B cell (primary cell): Measurements from ENCODE around the gene MYL5. TPM values are rescaled to one million over a fixed set of nuclear protein-coding genes. Genes with fewer than 3 reads are reported as not detected.

Source experiments
- ATAC-seq: fragments of 200-7000 bp; cut with Tn5 transposase; one replicate; pipeline ENCODE4 v1.10.0; 2021; ENCODE audit warnings: low read depth, mild to moderate bottlenecking, moderate number of reproducible peaks, moderate library complexity
- CTCF ChIA-PET: fragments of 350-600 bp; sonication (Branson Sonifier 250); formaldehyde crosslinking; loops from one replicate; lab custom pipeline; 2021; ENCODE audit warnings: antibody characterized with exemption, inconsistent platforms; lab: Charles Lee
- POLR2A ChIA-PET: fragments of 350-600 bp; sonication (Branson Sonifier 250); formaldehyde crosslinking; loops from one replicate; lab custom pipeline; 2021; ENCODE audit warnings: antibody characterized with exemption; lab: Charles Lee
- DNase-seq: peaks from one replicate; pipeline ENCODE4 v3.0.0; 2013
- H2AFZ ChIP-seq: 2 replicates; pipeline ENCODE4 v1.6.1; 2012; ENCODE audit warnings: mild to moderate bottlenecking, low read depth, low read length; ENCODE audit not compliant: insufficient read depth, poor library complexity, severe bottlenecking
- H3K27ac ChIP-seq, 2 donors: 1 replicate in 1 of 2; 2 replicates in 1 of 2; pipeline ENCODE4 v1.5.1; 2012 to 2013; ENCODE audit warnings: low read length in 2 of 2, mild to moderate bottlenecking in 2 of 2, moderate library complexity in 1 of 2
- H3K27me3 ChIP-seq, 4 experiments: fragments of 200-600 bp in 1 of 4; sonication (generic) in 1 of 4; replicated peaks in 1 of 4; 1 replicate in 2 of 4; 2 replicates in 2 of 4; pipeline versions ENCODE4 v1.6.1 to v1.7.0; 2013 to 2016; ENCODE audit warnings: low read length in 3 of 4, mild to moderate bottlenecking in 2 of 4, mixed read lengths in 1 of 4, moderate library complexity in 1 of 4; ENCODE audit not compliant: insufficient read depth in 4 of 4, control insufficient read depth in 3 of 4; ENCODE audit errors: control extremely low read depth in 1 of 4
- H3K36me3 ChIP-seq, 2 experiments: replicated peaks in 1 of 2; 1 replicate in 1 of 2; 2 replicates in 1 of 2; pipeline versions ENCODE4 v1.6.1 to v1.7.1; 2013; ENCODE audit warnings: low read length in 1 of 2; ENCODE audit not compliant: insufficient read depth in 2 of 2, control insufficient read depth in 1 of 2; ENCODE audit errors: control extremely low read depth in 1 of 2, extremely low read depth in 1 of 2
- H3K4me1 ChIP-seq, 2 donors: fragments of 200-600 bp in 1 of 2; sonication (generic) in 1 of 2; 1 replicate in 1 of 2; 2 replicates in 1 of 2; pipeline versions ENCODE4 v1.5.1 to v1.6.1; 2013 to 2017; ENCODE audit warnings: low read length in 2 of 2; ENCODE audit not compliant: control insufficient read depth in 2 of 2, insufficient read depth in 2 of 2
- H3K4me2 ChIP-seq: replicated peaks from 2 replicates; pipeline ENCODE3; 2012; ENCODE audit warnings: mild to moderate bottlenecking, low read depth, low read length; ENCODE audit not compliant: poor library complexity, severe bottlenecking
- H3K4me3 ChIP-seq, 5 experiments: fragments of 200-600 bp in 1 of 5; sonication (generic) in 1 of 5; 1 replicate in 3 of 5; 2 replicates in 2 of 5; pipeline versions ENCODE4 v1.5.1 to v1.7.0; 2011 to 2016; ENCODE audit warnings: low read length in 4 of 5, mild to moderate bottlenecking in 4 of 5, low read depth in 2 of 5, control low read depth in 1 of 5, moderate library complexity in 1 of 5; ENCODE audit not compliant: insufficient read depth in 1 of 5; ENCODE audit errors: control extremely low read depth in 1 of 5, extremely low read depth in 1 of 5
- H3K79me2 ChIP-seq: fragments of 200-600 bp; sonication (generic); one replicate; pipeline ENCODE4 v1.6.0; 2016; ENCODE audit warnings: low read length; ENCODE audit not compliant: control insufficient read depth, insufficient read depth
- H3K9ac ChIP-seq: fragments of 200-600 bp; sonication (generic); 2 replicates; pipeline ENCODE4 v1.6.1; 2017; ENCODE audit warnings: mild to moderate bottlenecking, low read length, moderate library complexity
- H3K9me3 ChIP-seq, 3 donors: one replicate each; pipeline versions ENCODE4 v1.6.1 to v1.7.1; 2013; ENCODE audit warnings: low read length in 2 of 3; ENCODE audit not compliant: control insufficient read depth in 2 of 3, insufficient read depth in 1 of 3; ENCODE audit errors: control extremely low read depth in 1 of 3
- H4K20me1 ChIP-seq: 2 replicates; pipeline ENCODE4 v1.6.0; 2012; ENCODE audit warnings: mild to moderate bottlenecking, low read length; ENCODE audit not compliant: insufficient read depth, control insufficient read depth, poor library complexity, severe bottlenecking
- H3K27ac Mint-ChIP-seq: one replicate; pipeline ENCODE4 v1.8.0; 2021; ENCODE audit warnings: mixed read lengths
- H3K27me3 Mint-ChIP-seq: one replicate; pipeline ENCODE4 v1.8.0; 2021; ENCODE audit warnings: mixed read lengths
- H3K4me1 Mint-ChIP-seq: one replicate; pipeline ENCODE4 v1.8.0; 2021; ENCODE audit warnings: mixed read lengths
- H3K4me3 Mint-ChIP-seq: one replicate; pipeline ENCODE4 v1.8.0; 2021; ENCODE audit warnings: mixed read lengths
- H3K9me3 Mint-ChIP-seq: one replicate; pipeline ENCODE4 v1.8.0; 2022; ENCODE audit warnings: mixed read lengths; ENCODE audit not compliant: insufficient read depth
- EZH2 ChIP-seq: IDR thresholded peaks from 2 replicates; pipeline ENCODE4 v1.6.1; 2012; ENCODE audit warnings: borderline replicate concordance, low read depth, mild to moderate bottlenecking, moderate library complexity, low read length; ENCODE audit not compliant: insufficient read depth, poor library complexity, severe bottlenecking
- WGBS: methylation state at CpG from one replicate; pipeline ENCODE4 v1.1.5; 2013; ENCODE audit warnings: missing lambda C conversion rate; ENCODE audit not compliant: insufficient coverage; 5-methylcytosine and 5-hydroxymethylcytosine counted together
- intact Hi-C: fragments of 100-400 bp; cut with micrococcal nuclease; formaldehyde crosslinking; loops from one replicate; pipeline ENCODE4 v1.10.0; 2022
- polyA plus RNA-seq: library from polyadenylated mRNA; depleted of rRNA; stranded (reverse); fragments of >200 nt; gene quantifications from 2 replicates; pipeline ENCODE4 v1.2.3, GENCODE V29; 2012
- total RNA-seq, 2 donors: library from RNA; stranded (reverse); fragments of 120-200 nt in 1 of 2; gene quantifications; 1 replicate in 1 of 2; 2 replicates in 1 of 2; pipeline versions ENCODE4 v1.2.3 to v1.2.4, GENCODE V29; 2013 to 2022
- TF ChIP-seq, protein P1 (sequence below): fragments of 200-600 bp; IDR thresholded peaks from one replicate; pipeline ENCODE4 v1.8.0; 2022; ENCODE audit warnings: antibody characterized with exemption, mild to moderate bottlenecking

Gene MYL5
- total and polyA plus RNA-seq, 2 donors (not counting 1 experiment from before 2014, with no cell fraction given) = 16.9 to 38.3 TPM

DNA sequence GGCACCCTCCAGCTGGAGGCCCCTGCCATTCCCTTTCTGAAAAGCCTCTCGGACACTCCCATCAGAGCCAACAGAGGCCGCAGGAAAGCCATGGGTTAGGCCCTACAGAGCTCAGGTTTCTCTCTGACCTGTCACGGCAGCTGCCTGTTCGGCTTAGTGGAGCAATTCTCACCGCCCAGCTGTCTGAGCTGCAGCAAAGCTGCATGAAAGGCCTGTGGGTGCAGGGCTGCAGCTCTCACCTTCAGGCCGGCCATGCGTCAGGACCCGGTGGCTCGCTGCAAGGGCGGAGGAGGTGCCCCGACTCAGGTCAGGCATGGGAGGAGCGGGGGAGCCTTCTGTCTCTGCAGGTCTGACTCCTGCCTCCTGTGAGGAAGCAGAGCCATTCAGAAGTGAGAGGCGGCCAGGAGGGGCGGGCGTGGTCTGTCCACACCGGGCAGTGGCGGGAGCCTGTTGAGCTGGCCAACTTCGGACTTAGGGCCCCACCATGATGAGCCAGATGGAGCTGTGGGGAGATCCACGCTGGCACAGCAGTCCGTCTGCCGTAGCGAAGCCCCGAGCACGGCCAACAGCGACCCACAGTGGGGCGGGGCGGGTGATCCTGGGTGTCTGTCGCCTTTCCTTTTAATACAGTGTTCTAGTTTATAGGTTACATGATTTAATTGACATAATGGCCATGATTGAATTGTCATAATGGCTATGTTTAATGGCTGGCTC is 25.6 kb upstream of the MYL5 start:
- H3K27me3 ChIP-seq = peaks cover 0 to 8% (median 1%) of the 10 kb centered on the region in 4 experiments
- H3K27ac ChIP-seq = no peak overlapping the region
- WGBS = 86% methylated on average over 18 of the region's 28 CpGs
- POLR2A ChIA-PET = no interaction called here
- Mint-ChIP-seq H3K27me3 (peaks cover 16% of the 10 kb centered on the region), H3K27ac (no peak overlapping the region), H3K4me3 (no peak overlapping the region), H3K9me3 (no peaks in the 10 kb centered on the region), H3K4me1 (no peaks in the 10 kb centered on the region)
- H3K4me1 ChIP-seq = no peaks in the 10 kb centered on the region
- H3K9ac ChIP-seq = no peak overlapping the region
- DNase-seq (no peak), ATAC-seq (no peak)
- no peaks in the 10 kb centered on the region for H3K79me2 ChIP-seq
- CTCF ChIA-PET = no interaction called here
- peaks cover 0 to 29% (median 0%) of the 10 kb centered on the region in 3 donors for H3K9me3 ChIP-seq
- no peak for TF ChIP-seq EZH2
- TF ChIP-seq, protein P1, sequence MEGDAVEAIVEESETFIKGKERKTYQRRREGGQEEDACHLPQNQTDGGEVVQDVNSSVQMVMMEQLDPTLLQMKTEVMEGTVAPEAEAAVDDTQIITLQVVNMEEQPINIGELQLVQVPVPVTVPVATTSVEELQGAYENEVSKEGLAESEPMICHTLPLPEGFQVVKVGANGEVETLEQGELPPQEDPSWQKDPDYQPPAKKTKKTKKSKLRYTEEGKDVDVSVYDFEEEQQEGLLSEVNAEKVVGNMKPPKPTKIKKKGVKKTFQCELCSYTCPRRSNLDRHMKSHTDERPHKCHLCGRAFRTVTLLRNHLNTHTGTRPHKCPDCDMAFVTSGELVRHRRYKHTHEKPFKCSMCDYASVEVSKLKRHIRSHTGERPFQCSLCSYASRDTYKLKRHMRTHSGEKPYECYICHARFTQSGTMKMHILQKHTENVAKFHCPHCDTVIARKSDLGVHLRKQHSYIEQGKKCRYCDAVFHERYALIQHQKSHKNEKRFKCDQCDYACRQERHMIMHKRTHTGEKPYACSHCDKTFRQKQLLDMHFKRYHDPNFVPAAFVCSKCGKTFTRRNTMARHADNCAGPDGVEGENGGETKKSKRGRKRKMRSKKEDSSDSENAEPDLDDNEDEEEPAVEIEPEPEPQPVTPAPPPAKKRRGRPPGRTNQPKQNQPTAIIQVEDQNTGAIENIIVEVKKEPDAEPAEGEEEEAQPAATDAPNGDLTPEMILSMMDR = no peak
- no peaks in the 10 kb centered on the region for H3K36me3 ChIP-seq
- H2AFZ ChIP-seq = no peak overlapping the region
- no peaks in the 10 kb centered on the region for H4K20me1 ChIP-seq
- intact Hi-C loops = no loop called here
- H3K4me3 ChIP-seq = no peak overlapping the region
- H3K4me2 ChIP-seq = no peak overlapping the region

DNA sequence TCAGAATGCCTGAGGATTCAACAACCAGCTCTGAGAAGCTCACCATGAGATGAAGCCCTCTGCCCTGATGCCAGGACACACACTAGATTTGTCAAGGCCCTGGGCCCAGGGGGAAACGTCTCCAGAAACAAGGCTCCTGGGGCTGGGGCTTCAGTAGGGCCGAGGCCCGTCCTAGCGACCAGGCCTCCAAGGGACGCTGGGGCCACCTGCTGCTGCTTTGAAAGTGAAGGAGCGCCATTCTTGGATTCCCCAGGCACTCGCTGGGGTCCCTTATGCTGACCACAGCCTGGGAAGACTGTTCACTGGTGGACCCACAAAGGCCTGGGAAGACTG is 25.1 kb upstream of the MYL5 start:
- H3K9ac ChIP-seq = no peak overlapping the region
- DNase-seq (no peak), ATAC-seq (no peak)
- TF ChIP-seq EZH2 = no peak
- TF ChIP-seq, protein P1 = no peak
- no peak overlapping the region for H2AFZ ChIP-seq
- no peaks in the 10 kb centered on the region for H3K4me1 ChIP-seq
- H3K27ac ChIP-seq = no peak overlapping the region
- H3K36me3 ChIP-seq = no peaks in the 10 kb centered on the region
- H3K4me3 Mint-ChIP-seq = no peak overlapping the region
- ChIA-PET POLR2A (no interaction called here), CTCF (no interaction called here)
- no peaks in the 10 kb centered on the region for H3K4me1 Mint-ChIP-seq
- intact Hi-C loops = no loop called here
- no peaks in the 10 kb centered on the region for H3K9me3 Mint-ChIP-seq
- no peaks in the 10 kb centered on the region for H4K20me1 ChIP-seq
- H3K27me3 ChIP-seq = peaks cover 0 to 8% (median 1%) of the 10 kb centered on the region in 4 experiments
- no peak overlapping the region for H3K4me3 ChIP-seq
- H3K79me2 ChIP-seq = no peaks in the 10 kb centered on the region
- H3K4me2 ChIP-seq = no peak overlapping the region
- no peak overlapping the region for H3K27ac Mint-ChIP-seq
- peaks cover 16% of the 10 kb centered on the region for H3K27me3 Mint-ChIP-seq
- 92% methylated on average over 7 of the region's 7 CpGs for WGBS
- H3K9me3 ChIP-seq = peaks cover 0 to 25% (median 0%) of the 10 kb centered on the region in 3 donors
